HCT116 (cell line): ENCODE results near the gene PDIA2. TPM values are rescaled to one million over a fixed set of nuclear protein-coding genes. Genes with fewer than 3 reads are reported as not detected.

Experiments
- ATAC-seq: fragments of 200-7000 bp; cut with Tn5 transposase; 2 replicates; pipeline ENCODE4 v1.9.1; 2020; ENCODE audit warnings: mild to moderate bottlenecking, moderate library complexity
- BruUV-seq: library from RNA; stranded (reverse); fragments of 400-500 nt; replicated peaks from 2 replicates; lab custom pipeline; 2021; lab: Mats Ljungman, UMichigan
- CTCF ChIA-PET: fragments of 300-600 bp; sonication (Branson Sonifier 250); formaldehyde crosslinking; loops from one replicate; lab custom pipeline; 2021; ENCODE audit warnings: antibody characterized with exemption; lab: Charles Lee
- POLR2A ChIA-PET: fragments of 300-600, 350-600 bp; sonication (Branson Sonifier 250); formaldehyde crosslinking; loops from one replicate; lab custom pipeline; 2021; ENCODE audit warnings: antibody characterized with exemption; lab: Charles Lee
- RAD21 ChIA-PET, 2 experiments: fragments of 300-600 bp; sonication (Branson Sonifier 250); formaldehyde crosslinking; loops; one replicate each; lab custom pipeline; 2023; ENCODE audit warnings: low total read pairs in 2 of 2; ENCODE audit not compliant: uncharacterized antibody in 2 of 2, unreplicated experiment in 2 of 2, low non-redundant PET in 1 of 2; lab: Charles Lee
- DNase-seq: peaks from one replicate; pipeline ENCODE4 v3.0.0-alpha.2; 2010; ENCODE audit warnings: low read depth, low spot score
- H2AFZ ChIP-seq: fragments of 200-600 bp; shearing (Covaris generic), sonication (generic); 2 replicates; pipeline ENCODE4 v1.6.1; 2017; ENCODE audit warnings: low read depth, mixed run types, mixed read lengths, antibody characterized with exemption, low read length; ENCODE audit not compliant: poor library complexity, severe bottlenecking
- H3K27ac ChIP-seq: 2 replicates; pipeline ENCODE4 v1.5.1; 2012; ENCODE audit warnings: low read depth, low read length
- H3K27me3 ChIP-seq: fragments of 200-600 bp; sonication (generic); 2 replicates; pipeline ENCODE4 v1.6.1; 2016; ENCODE audit warnings: mixed run types, low read length, mixed read lengths; ENCODE audit not compliant: insufficient read depth
- H3K36me3 ChIP-seq, 2 experiments: fragments of 200-500 bp in 1 of 2; fragments of 200-600 bp in 1 of 2; sonication (Bioruptor generic) in 1 of 2; sonication (generic) in 1 of 2; 2 replicates each; pipeline versions ENCODE4 v1.5.1 to v1.6.1; 2014 to 2016; ENCODE audit warnings: low read length in 2 of 2, inconsistent platforms in 1 of 2, mixed read lengths in 1 of 2, mixed run types in 1 of 2; ENCODE audit not compliant: insufficient read depth in 2 of 2, control insufficient read depth in 1 of 2
- H3K4me1 ChIP-seq, 2 experiments: fragments of 200-600 bp in 1 of 2; sonication (generic) in 1 of 2; 2 replicates each; pipeline versions ENCODE4 v1.5.1 to v1.6.1; 2012 to 2017; ENCODE audit warnings: low read length in 2 of 2, inconsistent platforms in 1 of 2, mild to moderate bottlenecking in 1 of 2, mixed read lengths in 1 of 2, mixed run types in 1 of 2, moderate library complexity in 1 of 2; ENCODE audit not compliant: insufficient read depth in 2 of 2, control insufficient read depth in 1 of 2
- H3K4me2 ChIP-seq: fragments of 200-600 bp; sonication (generic); 2 replicates; pipeline ENCODE4 v1.6.1; 2017; ENCODE audit warnings: mixed run types, low read length, mixed read lengths
- H3K4me3 ChIP-seq, 2 experiments: fragments of 200-600 bp in 1 of 2; sonication (generic) in 1 of 2; replicated peaks in 1 of 2; 2 replicates each; pipeline ENCODE4 v1.5.1; 2011 to 2016; ENCODE audit warnings: low read length in 2 of 2, control low read depth in 1 of 2, low read depth in 1 of 2, mild to moderate bottlenecking in 1 of 2, mixed read lengths in 1 of 2, mixed run types in 1 of 2
- H3K79me2 ChIP-seq: fragments of 200-600 bp; sonication (generic); 2 replicates; pipeline ENCODE4 v1.6.1; 2017; ENCODE audit warnings: mild to moderate bottlenecking, mixed run types, low read length, moderate library complexity, mixed read lengths; ENCODE audit not compliant: insufficient read depth
- H3K9ac ChIP-seq: fragments of 200-600 bp; sonication (generic); 2 replicates; pipeline ENCODE4 v1.6.1; 2016; ENCODE audit warnings: low read length, mixed read lengths
- H3K9me2 ChIP-seq: fragments of 200-600 bp; sonication (generic), shearing (Covaris generic); 2 replicates; pipeline ENCODE4 v1.6.1; 2017; ENCODE audit warnings: mixed run types, mild to moderate bottlenecking, moderate library complexity; ENCODE audit not compliant: insufficient read depth
- H3K9me3 ChIP-seq, 2 experiments: fragments of 200-500 bp in 1 of 2; fragments of 200-600 bp in 1 of 2; sonication (Bioruptor generic) in 1 of 2; sonication (generic) in 1 of 2; 2 replicates each; pipeline ENCODE4 v1.6.1; 2014 to 2017; ENCODE audit warnings: low read length in 2 of 2, mixed read lengths in 2 of 2, inconsistent platforms in 1 of 2, low read depth in 1 of 2, mild to moderate bottlenecking in 1 of 2, mixed run types in 1 of 2, moderate library complexity in 1 of 2; ENCODE audit not compliant: control insufficient read depth in 1 of 2, insufficient read depth in 1 of 2
- H4K20me1 ChIP-seq: fragments of 200-600 bp; sonication (generic), shearing (Covaris generic); 2 replicates; pipeline ENCODE4 v1.6.1; 2017; ENCODE audit warnings: mixed run types, mild to moderate bottlenecking, moderate library complexity; ENCODE audit not compliant: insufficient read depth
- ATF3 ChIP-seq: IDR thresholded peaks from 2 replicates; pipeline ENCODE4 v1.6.1; 2012
- CTCF ChIP-seq, 3 experiments: fragments of 200-600 bp in 1 of 3; sonication (generic) in 1 of 3; IDR thresholded peaks in 2 of 3; conservative IDR thresholded peaks in 1 of 3; 2 replicates each; pipeline ENCODE4 v1.5.1; 2012 to 2017; ENCODE audit warnings: low read depth in 2 of 3, low read length in 2 of 3, antibody characterized with exemption in 1 of 3, borderline replicate concordance in 1 of 3, control low read depth in 1 of 3, mild to moderate bottlenecking in 1 of 3, mixed read lengths in 1 of 3, mixed run types in 1 of 3, moderate library complexity in 1 of 3; ENCODE audit not compliant: insufficient read depth in 1 of 3
- EGR1 ChIP-seq: IDR thresholded peaks from 2 replicates; pipeline ENCODE4 v1.6.1; 2012; ENCODE audit warnings: low read depth
- ELF1 ChIP-seq: IDR thresholded peaks from 2 replicates; pipeline ENCODE4 v1.6.1; 2012; ENCODE audit warnings: low read depth, borderline replicate concordance
- EZH2 ChIP-seq: fragments of 200-600 bp; sonication (generic); IDR thresholded peaks from 2 replicates; pipeline ENCODE4 v1.6.1; 2017; ENCODE audit warnings: antibody characterized with exemption, mixed run types
- FOSL1 ChIP-seq: IDR thresholded peaks from 2 replicates; pipeline ENCODE4 v1.6.1; 2012; ENCODE audit warnings: low read depth
- JUND ChIP-seq: IDR thresholded peaks from 2 replicates; pipeline ENCODE4 v1.6.1; 2012
- MAX ChIP-seq: IDR thresholded peaks from 2 replicates; pipeline ENCODE4 v1.6.1; 2012
- POLR2AphosphoS5 ChIP-seq: IDR thresholded peaks from 2 replicates; pipeline ENCODE4 v1.6.1; 2011; ENCODE audit warnings: mild to moderate bottlenecking, low read depth, low read length, moderate library complexity
- RAD21 ChIP-seq: IDR thresholded peaks from 2 replicates; pipeline ENCODE4 v1.6.1; 2012; ENCODE audit warnings: low read depth, mild to moderate bottlenecking
- SIN3A ChIP-seq: IDR thresholded peaks from 2 replicates; pipeline ENCODE4 v1.6.1; 2012; ENCODE audit warnings: low read depth
- SP1 ChIP-seq: IDR thresholded peaks from 2 replicates; pipeline ENCODE4 v1.6.1; 2012; ENCODE audit warnings: low read depth
- SRF ChIP-seq: IDR thresholded peaks from 2 replicates; pipeline ENCODE4 v1.6.1; 2012; ENCODE audit warnings: low read depth
- TCF7L2 ChIP-seq: IDR thresholded peaks from 2 replicates; pipeline ENCODE4 v1.7.0; 2011; ENCODE audit warnings: borderline replicate concordance, inconsistent platforms; ENCODE audit not compliant: insufficient read depth, insufficient read length; ENCODE audit errors: extremely low read depth
- ZFX ChIP-seq: fragments of 450-650 bp; IDR thresholded peaks from 2 replicates; pipeline ENCODE4 v1.6.1; 2017
- ZNF274 ChIP-seq: fragments of 200-500 bp; sonication (Bioruptor generic); IDR thresholded peaks from 2 replicates; pipeline ENCODE4 v1.6.1; 2014; ENCODE audit warnings: mild to moderate bottlenecking, low read depth, low read length, inconsistent platforms
- intact Hi-C: fragments of 100-400 bp; cut with micrococcal nuclease; formaldehyde crosslinking; loops from 2 replicates; pipeline ENCODE4 v1.10.0; 2022
- total RNA-seq: library from RNA; stranded (reverse); gene quantifications from one replicate; pipeline ENCODE4 v1.2.1, GENCODE V29; 2021; ENCODE audit not compliant: unreplicated experiment
- TF ChIP-seq, protein P1 (sequence below): IDR thresholded peaks from 2 replicates; pipeline ENCODE4 v1.6.1; 2012; ENCODE audit warnings: low read depth

The PDIA2 gene
- total RNA-seq, 1 experiment from 2014 or later: 0.93 TPM

GRCh38 chr16:259226-259625, 23.7 kb upstream of the PDIA2 start:
- POLR2A ChIA-PET: no interaction called here

GRCh38 chr16:259814-260253, 23.1 kb upstream of the PDIA2 start:
- ChIA-PET CTCF (no interaction called here), RAD21 (no interaction called here), POLR2A (no interaction called here)
- H3K9ac ChIP-seq: no peak overlapping the region
- H3K4me3 ChIP-seq: no peak overlapping the region
- no peaks in the 10 kb centered on the region for H3K4me1 ChIP-seq
- no peak for DNase-seq
- H3K9me3 ChIP-seq: no peaks in the 10 kb centered on the region
- no peaks in the 10 kb centered on the region for H3K9me2 ChIP-seq
- BruUV-seq: no TSS peak
- no peak overlapping the region for H3K27ac ChIP-seq
- no peak overlapping the region for H3K4me2 ChIP-seq
- no peaks in the 10 kb centered on the region for H4K20me1 ChIP-seq
- ATAC-seq: no peak
- no peak overlapping the region for H2AFZ ChIP-seq
- no peaks in the 10 kb centered on the region for H3K27me3 ChIP-seq
- intact Hi-C loops: no loop called here
- no peaks in the 10 kb centered on the region for H3K36me3 ChIP-seq
- H3K79me2 ChIP-seq: no peaks in the 10 kb centered on the region
- TF ChIP-seq RAD21: no peak
- TF ChIP-seq SRF: no peak
- TF ChIP-seq, protein P1, sequence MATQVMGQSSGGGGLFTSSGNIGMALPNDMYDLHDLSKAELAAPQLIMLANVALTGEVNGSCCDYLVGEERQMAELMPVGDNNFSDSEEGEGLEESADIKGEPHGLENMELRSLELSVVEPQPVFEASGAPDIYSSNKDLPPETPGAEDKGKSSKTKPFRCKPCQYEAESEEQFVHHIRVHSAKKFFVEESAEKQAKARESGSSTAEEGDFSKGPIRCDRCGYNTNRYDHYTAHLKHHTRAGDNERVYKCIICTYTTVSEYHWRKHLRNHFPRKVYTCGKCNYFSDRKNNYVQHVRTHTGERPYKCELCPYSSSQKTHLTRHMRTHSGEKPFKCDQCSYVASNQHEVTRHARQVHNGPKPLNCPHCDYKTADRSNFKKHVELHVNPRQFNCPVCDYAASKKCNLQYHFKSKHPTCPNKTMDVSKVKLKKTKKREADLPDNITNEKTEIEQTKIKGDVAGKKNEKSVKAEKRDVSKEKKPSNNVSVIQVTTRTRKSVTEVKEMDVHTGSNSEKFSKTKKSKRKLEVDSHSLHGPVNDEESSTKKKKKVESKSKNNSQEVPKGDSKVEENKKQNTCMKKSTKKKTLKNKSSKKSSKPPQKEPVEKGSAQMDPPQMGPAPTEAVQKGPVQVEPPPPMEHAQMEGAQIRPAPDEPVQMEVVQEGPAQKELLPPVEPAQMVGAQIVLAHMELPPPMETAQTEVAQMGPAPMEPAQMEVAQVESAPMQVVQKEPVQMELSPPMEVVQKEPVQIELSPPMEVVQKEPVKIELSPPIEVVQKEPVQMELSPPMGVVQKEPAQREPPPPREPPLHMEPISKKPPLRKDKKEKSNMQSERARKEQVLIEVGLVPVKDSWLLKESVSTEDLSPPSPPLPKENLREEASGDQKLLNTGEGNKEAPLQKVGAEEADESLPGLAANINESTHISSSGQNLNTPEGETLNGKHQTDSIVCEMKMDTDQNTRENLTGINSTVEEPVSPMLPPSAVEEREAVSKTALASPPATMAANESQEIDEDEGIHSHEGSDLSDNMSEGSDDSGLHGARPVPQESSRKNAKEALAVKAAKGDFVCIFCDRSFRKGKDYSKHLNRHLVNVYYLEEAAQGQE: no peak
- no peak for TF ChIP-seq TCF7L2
- no peak for TF ChIP-seq EGR1
- TF ChIP-seq ZFX: no peak
- TF ChIP-seq FOSL1: no peak
- no peak for TF ChIP-seq JUND
- no peak for TF ChIP-seq CTCF (IDR thresholded peaks at IDR 0.05 in 2 of 3, conservative IDR thresholded peaks at IDR 0.05 in 1 of 3; ENCODE audit: borderline replicate concordance in 1 of 3, insufficient read depth in 1 of 3, low read depth in 2 of 3, low read length in 2 of 3)

More at GRCh38 chr16:259226-259625, 23.7 kb upstream of the PDIA2 start:
- Histone ChIP-seq H4K20me1 (no peaks in the 10 kb centered on the region), H3K27ac (no peak overlapping the region), H3K9ac (no peak overlapping the region), H3K4me2 (no peak overlapping the region), H2AFZ (no peak overlapping the region), H3K9me2 (no peaks in the 10 kb centered on the region), H3K4me3 (no peak overlapping the region), H3K9me3 (no peaks in the 10 kb centered on the region), H3K27me3 (no peaks in the 10 kb centered on the region), H3K4me1 (no peaks in the 10 kb centered on the region), H3K36me3 (no peaks in the 10 kb centered on the region), H3K79me2 (no peaks in the 10 kb centered on the region)
- RAD21 ChIA-PET: no interaction called here
- intact Hi-C loops: no loop called here
- TF ChIP-seq SIN3A (no peak), RAD21 (no peak), ZNF274 (no peak), ELF1 (no peak), ATF3 (no peak), ZFX (no peak), TCF7L2 (no peak), JUND (no peak), SP1 (no peak), SRF (no peak), EZH2 (no peak), MAX (no peak), POLR2AphosphoS5 (no peak)
- no peak for DNase-seq
- no TSS peak for BruUV-seq
- CTCF ChIA-PET: no interaction called here
- no peak for ATAC-seq
